Panc1 (cell line): ENCODE results near the gene SLC35F4. TPM values are rescaled to one million over a fixed set of nuclear protein-coding genes. Genes with fewer than 3 reads are reported as not detected.

Source experiments
- ATAC-seq: fragments of 200-7000 bp; cut with Tn5 transposase; 2 replicates; pipeline ENCODE4 v1.9.1; 2020; ENCODE audit warnings: mild to moderate bottlenecking, moderate library complexity
- BruUV-seq: library from RNA; stranded (reverse); fragments of 400-500 nt; replicated peaks from 2 replicates; lab custom pipeline; 2021; lab: Mats Ljungman, UMichigan
- CTCF ChIA-PET: fragments of 300-600 bp; sonication (Branson Sonifier 250); formaldehyde crosslinking; loops from one replicate; lab custom pipeline; 2022; ENCODE audit warnings: antibody characterized with exemption; lab: Charles Lee
- POLR2A ChIA-PET: fragments of 300-600 bp; sonication (Branson Sonifier 250); formaldehyde crosslinking; loops from one replicate; lab custom pipeline; 2022; ENCODE audit warnings: antibody characterized with exemption; lab: Charles Lee
- DNase-seq: peaks from one replicate; pipeline ENCODE4 v3.0.0-alpha.2; 2010; ENCODE audit warnings: low read depth, low spot score
- H3K27ac ChIP-seq: 2 replicates; pipeline ENCODE4 v1.5.1; 2011; ENCODE audit warnings: mild to moderate bottlenecking, low read length, inconsistent platforms
- H3K27me3 ChIP-seq: fragments of 200-500 bp; sonication (Bioruptor generic); 2 replicates; pipeline ENCODE4 v1.6.0; 2014; ENCODE audit warnings: low read length, inconsistent platforms; ENCODE audit not compliant: control insufficient read depth, insufficient read depth
- H3K36me3 ChIP-seq: fragments of 200-500 bp; sonication (Bioruptor generic); 2 replicates; pipeline ENCODE4 v1.5.1; 2014; ENCODE audit warnings: inconsistent platforms, mild to moderate bottlenecking, low read length, moderate library complexity; ENCODE audit not compliant: control insufficient read depth, insufficient read depth
- H3K4me1 ChIP-seq: 2 replicates; pipeline ENCODE4 v1.5.1; 2011; ENCODE audit warnings: inconsistent platforms, mild to moderate bottlenecking, low read length, moderate library complexity; ENCODE audit not compliant: control insufficient read depth, insufficient read depth
- H3K4me3 ChIP-seq, 2 experiments: 2 replicates each; pipeline ENCODE4 v1.5.1; 2011 to 2012; ENCODE audit warnings: low read depth in 2 of 2, low read length in 2 of 2, mild to moderate bottlenecking in 2 of 2, inconsistent platforms in 1 of 2, moderate library complexity in 1 of 2
- H3K9me3 ChIP-seq: fragments of 200-500 bp; sonication (Bioruptor generic); 2 replicates; pipeline ENCODE4 v1.5.1; 2014; ENCODE audit warnings: low read depth, mild to moderate bottlenecking, inconsistent platforms, low read length, moderate library complexity; ENCODE audit not compliant: control insufficient read depth, insufficient read depth
- POLR2AphosphoS5 ChIP-seq: IDR thresholded peaks from 2 replicates; pipeline ENCODE4 v1.6.1; 2012; ENCODE audit warnings: mild to moderate bottlenecking, low read depth, low read length, moderate library complexity
- REST ChIP-seq, 2 experiments: IDR thresholded peaks; 2 replicates each; pipeline ENCODE4 v1.6.1; 2011 to 2012; ENCODE audit warnings: low read depth in 2 of 2, control low read depth in 1 of 2, low read length in 1 of 2, mild to moderate bottlenecking in 1 of 2, moderate library complexity in 1 of 2; ENCODE audit not compliant: insufficient read depth in 1 of 2
- SIN3A ChIP-seq: IDR thresholded peaks from 2 replicates; pipeline ENCODE4 v1.6.1; 2012; ENCODE audit warnings: low read depth, mild to moderate bottlenecking, low read length, moderate library complexity, borderline replicate concordance; ENCODE audit not compliant: insufficient read depth
- TCF7L2 ChIP-seq: IDR thresholded peaks from 2 replicates; pipeline ENCODE4 v1.6.1; 2011; ENCODE audit warnings: mild to moderate bottlenecking, low read depth, low read length, inconsistent platforms
- in situ Hi-C: cut with HindIII; loops from 2 replicates; pipeline ENCODE4 v1.10.0; 2016; ENCODE audit warnings: low sequenced_read_pairs, low pct_unique_long_range_greater_than_20kb
- intact Hi-C: fragments of 100-400 bp; cut with micrococcal nuclease; formaldehyde crosslinking; loops from one replicate; pipeline ENCODE4 v1.10.0; 2022; ENCODE audit not compliant: unreplicated experiment
- total RNA-seq: library from RNA; stranded (reverse); gene quantifications from one replicate; pipeline ENCODE4 v1.2.1, GENCODE V29; 2021; ENCODE audit not compliant: unreplicated experiment
- TF ChIP-seq, protein P1 (sequence below): fragments of 450-650 bp; IDR thresholded peaks from 2 replicates; pipeline ENCODE4 v1.5.1; 2017; ENCODE audit warnings: mild to moderate bottlenecking

The SLC35F4 gene
- total RNA-seq, 1 experiment from 2014 or later = not detected

- no peaks in the 10 kb centered on the region for H3K36me3 ChIP-seq
- POLR2A ChIA-PET = no interaction called here
- no peaks in the 10 kb centered on the region for H3K4me1 ChIP-seq
- ATAC-seq (no peak), DNase-seq (no peak)
- TF ChIP-seq SIN3A (no peak), TCF7L2 (no peak)
- TF ChIP-seq, protein P1, sequence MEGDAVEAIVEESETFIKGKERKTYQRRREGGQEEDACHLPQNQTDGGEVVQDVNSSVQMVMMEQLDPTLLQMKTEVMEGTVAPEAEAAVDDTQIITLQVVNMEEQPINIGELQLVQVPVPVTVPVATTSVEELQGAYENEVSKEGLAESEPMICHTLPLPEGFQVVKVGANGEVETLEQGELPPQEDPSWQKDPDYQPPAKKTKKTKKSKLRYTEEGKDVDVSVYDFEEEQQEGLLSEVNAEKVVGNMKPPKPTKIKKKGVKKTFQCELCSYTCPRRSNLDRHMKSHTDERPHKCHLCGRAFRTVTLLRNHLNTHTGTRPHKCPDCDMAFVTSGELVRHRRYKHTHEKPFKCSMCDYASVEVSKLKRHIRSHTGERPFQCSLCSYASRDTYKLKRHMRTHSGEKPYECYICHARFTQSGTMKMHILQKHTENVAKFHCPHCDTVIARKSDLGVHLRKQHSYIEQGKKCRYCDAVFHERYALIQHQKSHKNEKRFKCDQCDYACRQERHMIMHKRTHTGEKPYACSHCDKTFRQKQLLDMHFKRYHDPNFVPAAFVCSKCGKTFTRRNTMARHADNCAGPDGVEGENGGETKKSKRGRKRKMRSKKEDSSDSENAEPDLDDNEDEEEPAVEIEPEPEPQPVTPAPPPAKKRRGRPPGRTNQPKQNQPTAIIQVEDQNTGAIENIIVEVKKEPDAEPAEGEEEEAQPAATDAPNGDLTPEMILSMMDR = no peak
- intact Hi-C loops (no loop called here), in situ Hi-C loops (no loop called here)
- H3K9me3 ChIP-seq = no peaks in the 10 kb centered on the region
- CTCF ChIA-PET = no interaction called here
- BruUV-seq = no TSS peak
- no peak overlapping the region for H3K27ac ChIP-seq
- no peaks in the 10 kb centered on the region for H3K27me3 ChIP-seq
- no peak overlapping the region for H3K4me3 ChIP-seq
Measured at GRCh38 chr14:57687416-57687815, 178.5 kb downstream of the SLC35F4 start.

DNA sequence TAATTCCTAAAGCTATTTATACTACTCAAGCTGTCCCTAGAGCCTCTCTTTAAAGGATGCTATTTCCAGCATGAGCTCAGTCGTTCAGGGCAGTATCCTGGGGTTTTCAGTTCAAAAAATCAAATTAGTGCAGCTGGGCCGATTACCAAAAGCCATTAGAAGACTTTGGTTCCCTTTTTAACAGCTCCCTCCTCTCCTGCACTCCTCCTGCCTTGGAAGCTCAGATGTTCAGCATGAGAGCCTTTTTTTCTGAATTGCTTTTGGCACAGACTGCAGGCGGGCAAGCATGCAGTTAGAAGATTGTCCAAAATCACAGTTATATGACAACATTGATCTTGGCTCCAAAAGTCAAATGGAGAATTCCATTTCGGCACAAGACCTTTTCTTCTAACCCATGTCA lies 179.6 kb downstream of the SLC35F4 start:
- CTCF ChIA-PET = no interaction called here
- TF ChIP-seq POLR2AphosphoS5 (no peak), TCF7L2 (no peak), REST (IDR thresholded peaks at IDR 0.05; ENCODE audit: insufficient read depth in 1 of 2, low read depth in 2 of 2, low read length in 1 of 2) (no peak), SIN3A (no peak)
- TF ChIP-seq, protein P1 = no peak
- Histone ChIP-seq H3K4me1 (no peaks in the 10 kb centered on the region), H3K4me3 (no peak overlapping the region), H3K27ac (no peak overlapping the region), H3K9me3 (no peaks in the 10 kb centered on the region), H3K36me3 (no peaks in the 10 kb centered on the region), H3K27me3 (no peaks in the 10 kb centered on the region)
- ATAC-seq (no peak), DNase-seq (no peak)
- in situ Hi-C loops (no loop called here), intact Hi-C loops (no loop called here)
- POLR2A ChIA-PET = no interaction called here
- BruUV-seq = no TSS peak
